ENCODE measurements around the gene DIAPH2.

Gene DIAPH2

GRCh38 chrX:96957718-96958117 lies 273.1 kb downstream of the DIAPH2 start:
- no peak for FAIRE-seq

GRCh38 chrX:96971812-96972211 lies 287.2 kb downstream of the DIAPH2 start:
- FAIRE-seq = no peak

More at GRCh38 chrX:96957718-96958117, 273.1 kb downstream of the DIAPH2 start:
- DNase-seq (ENCODE audit: low spot score) = no peak

GRCh38 chrX:96978906-96979305 lies 294.3 kb downstream of the DIAPH2 start:
- DNase-seq (ENCODE audit: low spot score) = no peak
- no peak for FAIRE-seq

More at GRCh38 chrX:96971812-96972211, 287.2 kb downstream of the DIAPH2 start:
- DNase-seq (ENCODE audit: low spot score) = no peak

GRCh38 chrX:96979766-96980165 lies 295.1 kb downstream of the DIAPH2 start:
- FAIRE-seq = no peak
- no peak for DNase-seq (ENCODE audit: low spot score)

GRCh38 chrX:96982161-96982560 lies 297.5 kb downstream of the DIAPH2 start:
- FAIRE-seq = no peak

GRCh38 chrX:96984538-96984937 lies 299.9 kb downstream of the DIAPH2 start:
- DNase-seq (ENCODE audit: low spot score) (no peak), FAIRE-seq (no peak)

More at GRCh38 chrX:96982161-96982560, 297.5 kb downstream of the DIAPH2 start:
- no peak for DNase-seq (ENCODE audit: low spot score)

GRCh38 chrX:96985046-96985445 lies 300.4 kb downstream of the DIAPH2 start:
- DNase-seq (ENCODE audit: low spot score) (no peak), FAIRE-seq (no peak)

GRCh38 chrX:96987228-96987627 lies 302.6 kb downstream of the DIAPH2 start:
- no peak for DNase-seq (ENCODE audit: low spot score)
- FAIRE-seq = no peak

GRCh38 chrX:96989830-96990571 lies 305.4 kb downstream of the DIAPH2 start:
- no peak for DNase-seq (ENCODE audit: low spot score)
- FAIRE-seq = no peak

GRCh38 chrX:96994093-96994492 lies 309.5 kb downstream of the DIAPH2 start:
- DNase-seq (ENCODE audit: low spot score) (peak; percentile 4), FAIRE-seq (no peak)

- DNase-seq (ENCODE audit: low spot score) (no peak), FAIRE-seq (no peak)
Measured at GRCh38 chrX:96997196-96997595, 312.6 kb downstream of the DIAPH2 start.

GRCh38 chrX:97000682-97001368 lies 316.2 kb downstream of the DIAPH2 start:
- DNase-seq (ENCODE audit: low spot score) (no peak), FAIRE-seq (no peak)

GRCh38 chrX:97006167-97006566 lies 321.5 kb downstream of the DIAPH2 start:
- no peak for FAIRE-seq
- no peak for DNase-seq (ENCODE audit: low spot score)

GRCh38 chrX:97009391-97009790 lies 324.7 kb downstream of the DIAPH2 start:
- DNase-seq (ENCODE audit: low spot score) (no peak), FAIRE-seq (no peak)

- DNase-seq (ENCODE audit: low spot score) (no peak), FAIRE-seq (no peak)
Measured at GRCh38 chrX:97011540-97011939, 326.9 kb downstream of the DIAPH2 start.

- FAIRE-seq = no peak
- no peak for DNase-seq (ENCODE audit: low spot score)
Measured at GRCh38 chrX:97016106-97016505, 331.5 kb downstream of the DIAPH2 start.

- FAIRE-seq = no peak
- DNase-seq (ENCODE audit: low spot score) = no peak
Measured at GRCh38 chrX:97021680-97022079, 337.0 kb downstream of the DIAPH2 start.

GRCh38 chrX:97026406-97026805 lies 341.8 kb downstream of the DIAPH2 start:
- FAIRE-seq (no peak), DNase-seq (ENCODE audit: low spot score) (no peak)

GRCh38 chrX:97027384-97027922 lies 342.8 kb downstream of the DIAPH2 start:
- FAIRE-seq (no peak), DNase-seq (ENCODE audit: low spot score) (no peak)

- FAIRE-seq (no peak), DNase-seq (ENCODE audit: low spot score) (no peak)
Measured at GRCh38 chrX:97030463-97030862, 345.8 kb downstream of the DIAPH2 start.

GRCh38 chrX:97030947-97031346 lies 346.3 kb downstream of the DIAPH2 start:
- FAIRE-seq = no peak
- DNase-seq (ENCODE audit: low spot score) = no peak

- DNase-seq (ENCODE audit: low spot score) = peak; percentile 4
- FAIRE-seq = peak; percentile 52
Measured at GRCh38 chrX:97039363-97040029, 354.9 kb downstream of the DIAPH2 start.

Measured in RCC 7860 (cell line).